Gastroesophageal sphincter (tissue), 3 donors: ENCODE measurements around the gene OR2G2.

Source experiments
- EP300 ChIP-seq: sonication (generic); formaldehyde crosslinking; IDR thresholded peaks from one replicate; pipeline ENCODE4 v1.6.1; 2017; ENCODE audit warnings: antibody characterized with exemption, mild to moderate bottlenecking
- POLR2A ChIP-seq, 2 donors: fragments of 450-650 bp; IDR thresholded peaks; one replicate each; pipeline ENCODE4 v1.6.1; 2017; ENCODE audit warnings: antibody characterized with exemption in 2 of 2, mild to moderate bottlenecking in 2 of 2, moderate library complexity in 1 of 2
- POLR2AphosphoS5 ChIP-seq: sonication (generic); formaldehyde crosslinking; IDR thresholded peaks from one replicate; pipeline ENCODE4 v1.6.1; 2017; ENCODE audit warnings: antibody characterized with exemption
- TF ChIP-seq, protein P1 (sequence below), 4 experiments: fragments of 200-600 bp in 2 of 4; fragments of 450-650 bp in 2 of 4; sonication (generic) in 1 of 4; IDR thresholded peaks; one replicate each; pipeline ENCODE4 v1.5.1; 2017 to 2019; ENCODE audit warnings: antibody characterized with exemption in 4 of 4, mild to moderate bottlenecking in 2 of 4, moderate library complexity in 2 of 4

- TF ChIP-seq EP300 (no peak), POLR2A (IDR thresholded peaks at IDR 0.05) (no peak), POLR2AphosphoS5 (no peak)
- TF ChIP-seq, protein P1, sequence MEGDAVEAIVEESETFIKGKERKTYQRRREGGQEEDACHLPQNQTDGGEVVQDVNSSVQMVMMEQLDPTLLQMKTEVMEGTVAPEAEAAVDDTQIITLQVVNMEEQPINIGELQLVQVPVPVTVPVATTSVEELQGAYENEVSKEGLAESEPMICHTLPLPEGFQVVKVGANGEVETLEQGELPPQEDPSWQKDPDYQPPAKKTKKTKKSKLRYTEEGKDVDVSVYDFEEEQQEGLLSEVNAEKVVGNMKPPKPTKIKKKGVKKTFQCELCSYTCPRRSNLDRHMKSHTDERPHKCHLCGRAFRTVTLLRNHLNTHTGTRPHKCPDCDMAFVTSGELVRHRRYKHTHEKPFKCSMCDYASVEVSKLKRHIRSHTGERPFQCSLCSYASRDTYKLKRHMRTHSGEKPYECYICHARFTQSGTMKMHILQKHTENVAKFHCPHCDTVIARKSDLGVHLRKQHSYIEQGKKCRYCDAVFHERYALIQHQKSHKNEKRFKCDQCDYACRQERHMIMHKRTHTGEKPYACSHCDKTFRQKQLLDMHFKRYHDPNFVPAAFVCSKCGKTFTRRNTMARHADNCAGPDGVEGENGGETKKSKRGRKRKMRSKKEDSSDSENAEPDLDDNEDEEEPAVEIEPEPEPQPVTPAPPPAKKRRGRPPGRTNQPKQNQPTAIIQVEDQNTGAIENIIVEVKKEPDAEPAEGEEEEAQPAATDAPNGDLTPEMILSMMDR (IDR thresholded peaks at IDR 0.05): no peak
These were observed 11.6 kb upstream of the OR2G2 start for GRCh38 chr1:247576514-247576913.
